Bronchial epithelial cell (primary cell): ENCODE measurements around the gene PREB. TPM values are rescaled to one million over a fixed set of nuclear protein-coding genes. Genes with fewer than 3 reads are reported as not detected.

Experiments
- DNase-seq: peaks from one replicate; pipeline ENCODE4 v3.0.0-alpha.2; 2010; ENCODE audit warnings: low read depth
- FAIRE-seq: peaks from 2 replicates; lab custom pipeline; 2011; peaks lifted over from hg19 to GRCh38; lab: Jason Lieb, UNC
- H3K27me3 ChIP-seq: 2 replicates; pipeline ENCODE4 v1.5.1; 2011; ENCODE audit warnings: low read length; ENCODE audit not compliant: control insufficient read depth, insufficient read depth
- H3K36me3 ChIP-seq: 2 replicates; pipeline ENCODE4 v1.5.1; 2011; ENCODE audit warnings: low read length; ENCODE audit not compliant: control insufficient read depth, insufficient read depth
- H3K4me3 ChIP-seq: 2 replicates; pipeline ENCODE4 v1.5.1; 2011; ENCODE audit warnings: mild to moderate bottlenecking, low read depth, low read length, control low read depth
- CTCF ChIP-seq: IDR thresholded peaks from 2 replicates; pipeline ENCODE4 v1.5.1; 2011; ENCODE audit warnings: mild to moderate bottlenecking, moderate library complexity, low read length, control low read depth, inconsistent platforms; ENCODE audit not compliant: insufficient read depth, severe bottlenecking
- total RNA-seq: library from RNA; depleted of rRNA; stranded (reverse); fragments of >200 nt; gene quantifications from 2 replicates; pipeline ENCODE4 v1.2.1, GENCODE V29; 2014

The PREB gene
- total RNA-seq = 46.1 and 69.3 TPM in 2 replicates

- Histone ChIP-seq H3K27me3 (peaks cover 2% of the 10 kb centered on the region), H3K36me3 (peaks cover 14% of the 10 kb centered on the region), H3K4me3 (peak within 1 kb of the TSS; percentile 88)
- no peak for TF ChIP-seq CTCF
- FAIRE-seq (no peak), DNase-seq (peak; percentile 89)
Measured at GRCh38 chr2:27133905-27134780, at the start of gene PREB. TSS of gene PREB (minus strand) at chr2:27134636. CDS start at chr2:27134421, 215 bp downstream.

- DNase-seq (no peak), FAIRE-seq (no peak)
- H3K36me3 ChIP-seq = no peaks in the 10 kb centered on the region
Measured at GRCh38 chr2:27184115-27184514, 49.7 kb upstream of the PREB start.

GRCh38 chr2:27182346-27182745 lies 47.9 kb upstream of the PREB start:
- H3K27me3 ChIP-seq = peaks cover 2% of the 10 kb centered on the region
- TF ChIP-seq CTCF = no peak
- FAIRE-seq = no peak

More at GRCh38 chr2:27184115-27184514, 49.7 kb upstream of the PREB start:
- H3K4me3 ChIP-seq = no peak overlapping the region
- TF ChIP-seq CTCF = no peak
- H3K27me3 ChIP-seq = peaks cover 2% of the 10 kb centered on the region

GRCh38 chr2:27179344-27180000 lies 45.0 kb upstream of the PREB start:
- no peak for FAIRE-seq
- no peak overlapping the region for H3K4me3 ChIP-seq
- DNase-seq = no peak
- peaks cover 2% of the 10 kb centered on the region for H3K27me3 ChIP-seq
- no peaks in the 10 kb centered on the region for H3K36me3 ChIP-seq
- TF ChIP-seq CTCF = no peak

More at GRCh38 chr2:27182346-27182745, 47.9 kb upstream of the PREB start:
- H3K4me3 ChIP-seq = no peak overlapping the region
- no peaks in the 10 kb centered on the region for H3K36me3 ChIP-seq
- no peak for DNase-seq

- Histone ChIP-seq H3K36me3 (no peaks in the 10 kb centered on the region), H3K4me3 (no peak overlapping the region), H3K27me3 (peaks cover 5% of the 10 kb centered on the region)
- no peak for TF ChIP-seq CTCF
- no peak for DNase-seq
- no peak for FAIRE-seq
Measured at GRCh38 chr2:27178469-27178868, 44.0 kb upstream of the PREB start.
